Occipital lobe (tissue), 2 donors: ENCODE measurements around the gene GALM. TPM values are rescaled to one million over a fixed set of nuclear protein-coding genes. Genes with fewer than 3 reads are reported as not detected.

Source experiments
- DNase-seq: peaks from one replicate; lab custom pipeline; 2025; lab: John Stamatoyannopoulos, UW
- total RNA-seq: library from RNA; depleted of rRNA; stranded (reverse); fragments of >200 nt; gene quantifications from one replicate; pipeline ENCODE4 v1.2.3, GENCODE V29; 2014

GALM gene
- total RNA-seq, 1 donor from 2014 or later: 3.6 TPM

DNA sequence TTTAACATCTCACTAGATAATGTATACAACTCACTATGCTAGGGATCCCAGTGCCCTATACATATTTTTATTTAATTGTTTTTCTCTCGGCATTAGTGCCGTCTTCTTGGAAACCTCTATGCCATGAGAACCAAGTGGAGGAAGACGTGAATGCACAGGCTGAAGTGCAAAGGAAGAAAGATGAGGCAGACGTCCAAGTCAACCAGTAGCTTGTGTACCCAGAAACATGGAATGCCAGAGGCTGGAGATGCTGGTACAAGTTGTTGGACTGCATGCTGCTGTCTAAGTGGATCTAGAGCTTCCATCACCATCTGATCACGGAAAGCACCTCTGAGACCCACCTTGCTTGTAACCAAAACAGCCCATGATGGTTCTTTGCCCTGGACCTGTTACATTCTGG is 99.6 kb downstream of the GALM start:
- no peak for DNase-seq

DNA sequence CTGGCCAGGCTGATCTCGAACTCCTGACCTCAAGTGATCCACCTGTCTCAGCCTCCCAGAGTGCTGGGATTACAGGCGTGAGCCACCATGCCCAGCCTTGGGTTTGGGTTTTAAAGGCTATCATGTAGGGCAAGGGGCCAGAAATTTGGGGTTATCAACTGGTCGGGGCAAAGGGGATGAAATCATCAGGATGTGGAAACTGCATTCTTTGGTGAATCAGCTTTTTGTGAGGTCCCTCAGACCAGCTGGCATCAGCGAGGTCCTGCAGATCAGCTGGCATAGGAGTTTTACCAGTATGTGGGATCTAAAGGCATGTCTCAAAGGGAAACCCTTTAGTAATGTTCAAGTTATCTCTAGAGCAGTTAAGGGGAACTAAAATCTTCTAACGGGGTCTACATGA is 105.7 kb downstream of the GALM start:
- no peak for DNase-seq

DNA sequence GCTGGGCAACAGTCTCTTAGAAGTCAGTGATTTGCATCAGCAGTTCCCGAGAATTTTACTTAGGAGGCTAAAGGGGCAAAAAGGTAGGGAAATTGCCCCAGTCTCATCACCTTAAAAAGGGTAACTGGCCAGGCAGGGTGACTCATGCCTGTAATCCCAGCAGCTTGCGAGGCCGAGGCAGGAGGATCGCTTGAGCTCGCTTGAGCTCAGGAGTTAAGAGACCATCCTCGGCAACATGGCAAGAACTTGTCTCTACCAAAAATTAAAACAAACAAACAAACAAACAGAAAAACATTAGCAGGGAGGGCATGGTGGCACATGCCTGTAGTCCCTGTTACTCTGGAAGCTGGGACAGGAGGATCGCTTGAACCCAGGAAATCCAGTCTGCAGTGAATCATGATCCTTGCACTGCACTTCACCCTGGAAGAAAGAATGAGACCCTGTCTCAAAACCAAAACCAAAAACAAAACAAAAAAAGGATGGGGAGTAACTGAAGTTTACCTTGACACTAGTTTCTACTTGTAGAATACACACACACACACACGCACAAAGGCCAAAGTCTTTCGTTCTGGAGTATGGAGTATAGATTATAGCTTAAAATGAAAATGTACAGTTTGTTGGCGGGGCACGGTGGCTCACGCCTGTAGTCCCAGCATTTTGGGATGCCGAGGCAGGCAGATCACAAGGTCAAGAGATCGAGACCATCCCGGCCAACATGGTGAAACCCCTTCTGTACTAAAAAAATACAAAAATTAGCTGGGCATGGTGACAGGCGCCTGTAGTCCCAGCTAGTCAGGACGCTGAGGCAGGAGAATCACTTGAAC is 109.4 kb downstream of the GALM start:
- no peak for DNase-seq

DNA sequence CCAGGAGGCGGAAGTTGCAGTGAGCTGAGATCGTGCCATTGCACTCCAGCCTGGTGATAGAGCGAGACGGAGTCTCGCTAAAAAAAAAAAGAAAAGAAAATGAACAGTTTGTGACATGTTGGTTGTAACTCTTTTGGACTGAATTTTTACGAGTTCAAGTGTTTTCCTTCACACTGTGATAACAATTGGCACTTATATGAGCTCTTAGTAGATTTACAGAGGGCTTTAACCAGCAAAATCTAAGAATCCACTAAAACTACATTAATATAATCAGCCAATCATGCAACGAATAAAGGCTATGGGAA is 110.0 kb downstream of the GALM start:
- DNase-seq: no peak

DNA sequence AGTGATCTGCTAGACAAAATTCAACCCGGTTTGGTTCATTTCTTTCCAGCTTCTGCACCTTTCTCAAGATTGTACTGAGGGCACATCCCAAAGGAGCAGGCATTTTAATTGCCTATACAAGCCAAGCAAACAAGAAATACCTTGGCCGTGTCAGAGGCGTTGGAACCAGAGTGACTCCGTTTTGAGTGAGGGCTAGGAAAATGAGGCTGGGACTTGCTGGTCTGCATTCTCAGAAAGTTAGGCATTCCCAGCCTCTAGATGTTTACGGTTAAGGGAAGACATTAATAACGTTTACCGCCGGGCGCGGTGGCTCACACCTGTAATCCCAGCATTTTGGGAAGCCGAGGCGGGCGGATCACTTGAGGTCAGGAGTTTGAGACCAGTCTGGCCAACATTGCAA is 110.6 kb downstream of the GALM start:
- DNase-seq: no peak

DNA sequence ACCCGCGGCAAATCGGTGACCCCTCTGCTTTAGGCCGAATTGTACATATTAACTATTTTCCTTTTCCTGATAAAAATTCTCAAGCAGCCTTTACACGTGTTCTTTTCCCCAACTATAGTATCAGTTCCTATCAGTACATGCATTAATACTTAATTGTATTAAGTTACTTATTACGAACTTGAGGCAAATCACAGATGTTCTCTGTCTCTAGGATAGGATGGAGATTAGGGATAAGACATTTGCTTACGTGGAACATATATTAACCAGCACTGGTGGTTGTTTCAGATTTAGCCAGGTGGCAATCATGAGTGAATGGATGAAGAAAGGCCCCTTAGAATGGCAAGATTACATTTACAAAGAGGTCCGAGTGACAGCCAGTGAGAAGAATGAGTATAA is 112.8 kb downstream of the GALM start:
- no peak for DNase-seq

DNA sequence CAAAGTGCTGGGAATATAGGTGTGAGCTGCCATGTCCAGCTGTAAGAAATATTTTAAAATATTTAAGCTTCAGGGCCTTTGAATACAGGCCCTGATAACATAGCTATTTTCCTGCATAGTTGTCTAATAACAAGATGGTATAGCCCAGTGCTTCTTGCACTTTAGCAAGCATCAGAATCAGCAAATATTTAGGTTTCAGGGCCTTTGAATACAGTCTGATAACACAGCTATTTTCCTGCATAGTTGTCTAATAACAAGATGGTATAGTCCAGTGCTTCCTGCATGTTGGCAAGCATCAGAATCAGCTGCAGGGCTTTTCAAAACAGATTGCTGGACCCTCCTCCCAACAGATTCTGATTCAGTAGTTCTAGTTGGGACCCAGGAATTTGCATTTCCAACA is 117.7 kb downstream of the GALM start:
- no peak for DNase-seq

Other genes with a start within 250 kb of the GALM start
- gene HNRNPLL, start 63.2 kb upstream of the GALM start, total RNA-seq: 110 TPM
- gene SRSF7, start 85.2 kb downstream of the GALM start, total RNA-seq: 133 TPM
- 13.4 TPM for gene GEMIN6, start 112.1 kb downstream of the GALM start, total RNA-seq
- 46.5 TPM for gene DHX57, start 209.8 kb downstream of the GALM start, total RNA-seq
- gene MORN2, start 209.9 kb downstream of the GALM start, total RNA-seq: 16.7 TPM
- gene ARHGEF33, start 223.8 kb downstream of the GALM start, total RNA-seq: 3.9 TPM